Neural cell (in vitro differentiated cells): ENCODE measurements around the gene ALX4. TPM values are rescaled to one million over a fixed set of nuclear protein-coding genes. Genes with fewer than 3 reads are reported as not detected.
A peak's percentile ranks its signal among the peaks of the same experiment; 100 is the strongest.

Experiments used
- H2AFZ ChIP-seq: fragments of 200-600, 300-800 bp; sonication (generic), shearing (Covaris generic); 2 replicates; pipeline ENCODE4 v1.6.0; 2014; ENCODE audit warnings: low read depth, mild to moderate bottlenecking, antibody characterized with exemption, low read length, moderate library complexity
- H3F3A ChIP-seq: fragments of 200-600 bp; shearing (Covaris generic); 2 replicates; pipeline ENCODE4 v1.6.1; 2016; ENCODE audit warnings: mild to moderate bottlenecking, moderate library complexity, mixed read lengths, antibody characterized with exemption, low read length; ENCODE audit not compliant: insufficient read depth, poor library complexity, severe bottlenecking
- H3K27ac ChIP-seq: fragments of 200-600, 300-800 bp; sonication (generic), shearing (Covaris generic); 2 replicates; pipeline ENCODE4 v1.5.1; 2014; ENCODE audit warnings: mild to moderate bottlenecking, low read length, moderate library complexity
- H3K27me3 ChIP-seq: fragments of 300-800, 200-600 bp; sonication (generic), shearing (Covaris generic); 2 replicates; pipeline ENCODE4 v1.6.0; 2014; ENCODE audit warnings: mild to moderate bottlenecking, low read depth, low read length, moderate library complexity; ENCODE audit not compliant: insufficient read depth
- H3K36me3 ChIP-seq: fragments of 300-800, 200-600 bp; sonication (generic), shearing (Covaris generic); 2 replicates; pipeline ENCODE4 v1.5.1; 2014; ENCODE audit warnings: mild to moderate bottlenecking, antibody characterized with exemption, low read length, moderate library complexity; ENCODE audit not compliant: insufficient read depth
- H3K4me2 ChIP-seq: fragments of 300-800, 200-600 bp; sonication (generic), shearing (Covaris generic); 2 replicates; pipeline ENCODE4 v1.6.0; 2014; ENCODE audit warnings: mild to moderate bottlenecking, low read length
- H3K4me3 ChIP-seq: fragments of 300-800, 200-600 bp; sonication (generic), shearing (Covaris generic); 2 replicates; pipeline ENCODE4 v1.5.1; 2014; ENCODE audit warnings: mild to moderate bottlenecking, low read length, moderate library complexity
- H3K79me2 ChIP-seq: fragments of 200-600 bp; shearing (Covaris generic); replicated peaks from 2 replicates; pipeline ENCODE4 v1.6.0; 2014; ENCODE audit warnings: mild to moderate bottlenecking, low read length, moderate library complexity; ENCODE audit not compliant: insufficient read depth
- H3K9ac ChIP-seq: fragments of 300-800, 200-600 bp; sonication (generic), shearing (Covaris generic); 2 replicates; pipeline ENCODE4 v1.6.1; 2016; ENCODE audit warnings: mild to moderate bottlenecking, low read length, mixed read lengths
- H3K9me2 ChIP-seq: fragments of 200-600 bp; shearing (Covaris generic); 2 replicates; pipeline ENCODE4 v1.6.1; 2016; ENCODE audit warnings: mild to moderate bottlenecking, low read length, mixed read lengths; ENCODE audit not compliant: insufficient read depth
- H3K9me3 ChIP-seq: fragments of 200-600, 300-800 bp; sonication (generic), shearing (Covaris generic); 2 replicates; pipeline ENCODE4 v1.6.1; 2016; ENCODE audit warnings: mild to moderate bottlenecking, mixed run types, low read length, moderate library complexity, mixed read lengths
- H4K20me1 ChIP-seq: fragments of 200-600 bp; shearing (Covaris generic); 2 replicates; pipeline ENCODE4 v1.6.1; 2016; ENCODE audit warnings: mild to moderate bottlenecking, mixed run types; ENCODE audit not compliant: insufficient read depth
- CTCF ChIP-seq: fragments of 450-650 bp; IDR thresholded peaks from 2 replicates; pipeline ENCODE4 v1.5.1; 2014; ENCODE audit warnings: antibody characterized with exemption, mild to moderate bottlenecking, moderate library complexity; ENCODE audit not compliant: poor library complexity, severe bottlenecking
- EP300 ChIP-seq: fragments of 450-650 bp; conservative IDR thresholded peaks from 2 replicates; pipeline ENCODE4 v1.6.1; 2014; ENCODE audit warnings: antibody characterized with exemption, mild to moderate bottlenecking, moderate library complexity; ENCODE audit not compliant: poor library complexity, severe bottlenecking
- EZH2 ChIP-seq: fragments of 200-600, 300-800 bp; shearing (Covaris generic), sonication (generic); IDR thresholded peaks from 2 replicates; pipeline ENCODE4 v1.6.1; 2014; ENCODE audit warnings: antibody characterized with exemption, low read length, borderline replicate concordance, mild to moderate bottlenecking; ENCODE audit not compliant: insufficient read depth, poor library complexity, severe bottlenecking
- MXI1 ChIP-seq: fragments of 450-650 bp; conservative IDR thresholded peaks from 2 replicates; pipeline ENCODE4 v1.6.1; 2014; ENCODE audit warnings: antibody characterized with exemption, mild to moderate bottlenecking; ENCODE audit not compliant: poor library complexity, severe bottlenecking
- POLR2AphosphoS5 ChIP-seq: IDR thresholded peaks from 2 replicates; pipeline ENCODE4 v1.6.1; 2012
- SMC3 ChIP-seq: fragments of 450-650 bp; conservative IDR thresholded peaks from 2 replicates; pipeline ENCODE4 v1.6.1; 2014; ENCODE audit warnings: antibody characterized with exemption, mild to moderate bottlenecking, moderate library complexity; ENCODE audit not compliant: poor library complexity
- TAF1 ChIP-seq: IDR thresholded peaks from 2 replicates; pipeline ENCODE4 v1.6.1; 2012; ENCODE audit warnings: low read depth
- polyA plus RNA-seq: library from polyadenylated mRNA; depleted of rRNA; stranded (reverse); fragments of >200 nt; gene quantifications from 2 replicates; pipeline ENCODE4 v1.2.3, GENCODE V29; 2014

ALX4 gene
- polyA plus RNA-seq, 1 donor from 2014 or later: not detected

DNA sequence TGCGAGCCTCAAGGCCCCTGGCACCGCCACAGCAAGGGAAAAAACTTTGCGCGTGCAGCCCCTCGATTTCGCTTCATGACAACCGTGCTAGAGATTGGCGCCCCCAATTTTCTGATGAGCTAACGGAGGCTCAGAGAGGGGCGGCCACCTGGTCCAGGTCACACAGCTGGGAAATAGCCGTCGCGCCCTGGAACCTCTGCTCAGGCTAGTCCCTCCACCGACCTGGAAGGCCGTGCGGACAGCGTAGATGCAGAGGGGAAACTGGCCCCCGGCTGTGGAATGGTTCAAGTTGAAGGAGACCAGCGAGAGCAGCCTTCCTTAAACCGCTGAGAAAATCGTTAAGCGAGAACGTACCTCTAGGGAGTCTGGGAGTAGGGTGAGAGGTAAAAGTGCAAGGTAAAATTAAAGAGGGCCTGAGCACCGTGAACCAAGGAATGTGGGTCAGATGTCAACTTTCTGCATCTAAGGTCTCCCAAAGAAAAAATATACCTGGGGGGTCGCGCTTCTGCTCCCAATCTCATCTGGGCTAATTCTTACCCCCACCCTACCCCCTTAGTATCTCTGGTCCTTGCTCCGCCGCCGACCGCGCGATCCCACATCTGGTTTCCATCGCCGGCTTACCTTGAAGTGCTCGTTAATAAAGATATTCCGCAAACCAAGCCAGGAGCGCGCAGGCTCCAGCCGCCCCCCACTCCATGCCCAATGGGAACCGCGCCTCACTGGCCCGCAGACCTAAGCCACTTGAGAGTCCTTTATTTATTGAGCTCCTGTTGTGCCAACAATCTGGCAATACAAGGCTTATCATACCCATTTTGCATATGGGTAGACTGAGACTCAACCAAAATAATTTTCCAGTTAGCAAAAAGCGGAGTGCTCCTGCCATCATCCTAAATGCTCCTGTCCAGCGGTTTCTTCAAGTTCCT is 1.7 kb upstream of the ALX4 start:
- H3K27me3 ChIP-seq: peaks cover 100% of the 10 kb centered on the region
- no peaks in the 10 kb centered on the region for H3K9me3 ChIP-seq
- H2AFZ ChIP-seq: no peak overlapping the region
- H4K20me1 ChIP-seq: no peaks in the 10 kb centered on the region
- no peak overlapping the region for H3K4me2 ChIP-seq
- no peaks in the 10 kb centered on the region for H3K79me2 ChIP-seq
- no peak for TF ChIP-seq EZH2
- no peak for TF ChIP-seq EP300
- no peak for TF ChIP-seq POLR2AphosphoS5
- TF ChIP-seq CTCF: no peak
- TF ChIP-seq SMC3: no peak
- no peak for TF ChIP-seq MXI1
- H3K27ac ChIP-seq: no peak overlapping the region
- H3K4me3 ChIP-seq: no peak overlapping the region
- no peaks in the 10 kb centered on the region for H3K9me2 ChIP-seq
- no peaks in the 10 kb centered on the region for H3K36me3 ChIP-seq
- H3K9ac ChIP-seq: no peak overlapping the region
- no peaks in the 10 kb centered on the region for H3F3A ChIP-seq

DNA sequence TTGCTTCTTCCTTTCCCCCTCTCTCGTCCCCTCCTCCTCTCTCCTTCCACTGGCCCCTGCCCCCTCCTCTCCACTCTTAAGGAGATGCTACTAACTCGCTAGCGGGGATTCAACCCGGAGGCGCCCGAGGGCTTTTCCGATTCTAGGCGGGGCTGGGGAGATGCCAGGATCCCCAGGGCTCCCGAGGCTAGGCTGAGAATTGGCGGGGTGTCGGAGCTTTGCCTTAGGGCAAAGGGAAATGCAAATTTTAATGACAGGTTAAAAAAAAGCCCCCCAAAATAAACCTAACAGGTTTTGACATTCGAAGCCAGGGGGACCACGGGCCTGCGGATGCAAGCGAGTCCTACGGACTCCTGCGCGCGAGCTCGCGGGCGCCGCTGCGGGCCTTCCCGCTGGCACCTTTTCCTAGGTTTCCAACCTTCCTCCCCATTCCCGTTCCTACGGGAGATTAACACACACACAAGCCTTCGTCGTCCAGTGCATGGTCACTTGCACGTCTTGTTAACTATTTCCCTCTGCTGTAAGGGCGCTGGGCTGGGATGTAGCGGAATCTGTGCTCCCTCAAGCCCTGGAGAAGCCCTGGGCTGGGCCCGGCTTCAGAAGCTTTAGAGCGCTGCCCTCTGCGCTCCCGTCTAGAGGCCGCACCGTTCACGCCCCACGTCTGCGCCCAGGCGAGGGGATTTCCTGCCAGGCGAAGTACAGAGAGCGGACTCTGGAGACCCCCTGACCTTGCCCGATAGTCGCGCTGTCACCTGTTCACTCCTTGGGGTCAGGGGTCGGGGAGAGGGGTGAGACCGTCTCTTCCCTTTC is 729 bp upstream of the ALX4 start:
- H3K9me3 ChIP-seq: no peaks in the 10 kb centered on the region
- H3K27me3 ChIP-seq: peaks cover 100% of the 10 kb centered on the region
- H4K20me1 ChIP-seq: no peaks in the 10 kb centered on the region
- no peak for TF ChIP-seq EP300
- TF ChIP-seq TAF1: no peak
- no peak for TF ChIP-seq CTCF
- TF ChIP-seq EZH2: peak; percentile 53
- TF ChIP-seq MXI1: no peak
- no peak overlapping the region for H3K4me3 ChIP-seq
- H3K79me2 ChIP-seq: no peaks in the 10 kb centered on the region
- no peak overlapping the region for H3K27ac ChIP-seq
- H3F3A ChIP-seq: no peaks in the 10 kb centered on the region
- no peaks in the 10 kb centered on the region for H3K9me2 ChIP-seq
- H2AFZ ChIP-seq: no peak overlapping the region
- H3K9ac ChIP-seq: no peak overlapping the region
- H3K36me3 ChIP-seq: no peaks in the 10 kb centered on the region
- no peak overlapping the region for H3K4me2 ChIP-seq
